ENCODE results near the gene OMA1.

GRCh38 chr1:58477390-58477789 is 69.1 kb downstream of the OMA1 start:
- no peak for TF ChIP-seq MAX (IDR thresholded peaks at IDR 0.05)
- no peak for TF ChIP-seq CTCF (IDR thresholded peaks at IDR 0.05 in 2 of 3, conservative IDR thresholded peaks at IDR 0.05 in 1 of 3; ENCODE audit: borderline replicate concordance in 1 of 3, insufficient read depth in 1 of 3, low read depth in 2 of 3, low read length in 2 of 3)
- no peak for TF ChIP-seq POLR2AphosphoS5 (IDR thresholded peaks at IDR 0.05; ENCODE audit: low read depth, low read length)

All from HCT116 (cell line).